Measurements from ENCODE around the gene HTR4.

HTR4 gene

GRCh38 chr5:148653836-148654781 lies at the start of gene HTR4:
TSS of gene HTR4 (minus strand) at chr5:148654527. CDS start at chr5:148637014, 17,513 bp downstream.
- Mint-ChIP-seq H3K4me1 (peaks cover 4% of the 10 kb centered on the region), H3K36me3 (no peaks in the 10 kb centered on the region), H3K27ac (no peak within 1 kb of the TSS), H3K27me3 (peaks cover 29% of the 10 kb centered on the region), H3K9me3 (no peaks in the 10 kb centered on the region), H3K4me3 (no peak within 1 kb of the TSS)

DNA sequence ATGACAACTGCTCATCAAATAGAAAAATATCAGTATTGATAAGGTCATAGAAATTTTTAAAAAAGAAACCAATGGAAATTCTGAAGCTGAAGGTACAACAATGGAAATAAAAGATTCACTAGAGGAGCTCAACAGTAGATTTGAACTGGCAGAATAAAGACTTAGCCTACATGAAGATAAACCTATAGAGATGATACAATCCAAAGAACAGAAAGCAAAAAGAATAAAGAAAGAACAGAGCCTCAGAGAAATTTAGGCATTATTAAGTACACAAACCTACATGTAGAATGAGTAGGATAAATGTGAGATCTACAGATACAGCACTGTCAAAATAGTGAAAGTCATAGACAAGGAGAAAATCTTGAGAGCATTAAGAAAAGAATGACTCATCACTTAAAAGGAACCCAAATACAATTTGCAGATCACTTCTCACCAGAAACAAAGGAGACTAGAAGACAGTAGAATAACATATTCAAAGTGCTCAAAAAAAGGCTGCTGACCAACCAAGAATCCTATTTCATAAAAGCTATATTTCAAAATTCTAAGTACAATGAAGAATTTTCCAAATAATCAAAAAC lies 47.8 kb upstream of the HTR4 start:
- Mint-ChIP-seq H3K36me3 (no peaks in the 10 kb centered on the region), H3K27ac (no peak overlapping the region), H3K9me3 (peaks cover 5% of the 10 kb centered on the region), H3K4me1 (no peaks in the 10 kb centered on the region), H3K27me3 (peaks cover 14% of the 10 kb centered on the region), H3K4me3 (no peak overlapping the region)

- peaks cover 5% of the 10 kb centered on the region for H3K9me3 Mint-ChIP-seq
- no peaks in the 10 kb centered on the region for H3K36me3 Mint-ChIP-seq
- H3K4me1 Mint-ChIP-seq, result no peaks in the 10 kb centered on the region
- no peak overlapping the region for H3K4me3 Mint-ChIP-seq
- peaks cover 12% of the 10 kb centered on the region for H3K27me3 Mint-ChIP-seq
- no peak overlapping the region for H3K27ac Mint-ChIP-seq
These were observed 44.7 kb upstream of the HTR4 start for GRCh38 chr5:148699028-148699427.

DNA sequence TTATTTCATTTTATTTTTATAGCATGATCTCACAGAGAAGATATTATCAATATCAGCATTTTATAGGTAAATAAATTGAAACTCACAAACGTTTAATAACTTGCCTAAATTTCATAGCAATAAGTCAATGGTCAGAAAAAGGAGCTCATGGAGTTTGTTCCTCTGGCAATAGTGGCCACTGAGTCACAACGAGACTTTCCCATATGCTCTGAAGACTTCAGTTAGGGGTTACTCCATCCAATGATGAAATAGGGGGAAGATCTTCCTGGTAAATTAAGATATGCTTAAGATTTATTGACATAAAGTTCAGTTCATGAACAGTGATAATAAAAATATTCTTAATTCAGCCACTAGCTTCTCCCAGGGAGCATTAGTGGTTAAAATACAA lies 43.5 kb upstream of the HTR4 start:
- Mint-ChIP-seq H3K4me3 (no peak overlapping the region), H3K27ac (no peak overlapping the region), H3K27me3 (peaks cover 6% of the 10 kb centered on the region), H3K4me1 (no peaks in the 10 kb centered on the region), H3K9me3 (peaks cover 5% of the 10 kb centered on the region), H3K36me3 (no peaks in the 10 kb centered on the region)

- H3K4me1 Mint-ChIP-seq, result no peaks in the 10 kb centered on the region
- H3K27ac Mint-ChIP-seq, result no peak overlapping the region
- H3K27me3 Mint-ChIP-seq, result peaks cover 6% of the 10 kb centered on the region
- H3K4me3 Mint-ChIP-seq, result no peak overlapping the region
- H3K9me3 Mint-ChIP-seq, result peaks cover 4% of the 10 kb centered on the region
- no peaks in the 10 kb centered on the region for H3K36me3 Mint-ChIP-seq
These were observed 43.0 kb upstream of the HTR4 start for GRCh38 chr5:148697180-148697808.

DNA sequence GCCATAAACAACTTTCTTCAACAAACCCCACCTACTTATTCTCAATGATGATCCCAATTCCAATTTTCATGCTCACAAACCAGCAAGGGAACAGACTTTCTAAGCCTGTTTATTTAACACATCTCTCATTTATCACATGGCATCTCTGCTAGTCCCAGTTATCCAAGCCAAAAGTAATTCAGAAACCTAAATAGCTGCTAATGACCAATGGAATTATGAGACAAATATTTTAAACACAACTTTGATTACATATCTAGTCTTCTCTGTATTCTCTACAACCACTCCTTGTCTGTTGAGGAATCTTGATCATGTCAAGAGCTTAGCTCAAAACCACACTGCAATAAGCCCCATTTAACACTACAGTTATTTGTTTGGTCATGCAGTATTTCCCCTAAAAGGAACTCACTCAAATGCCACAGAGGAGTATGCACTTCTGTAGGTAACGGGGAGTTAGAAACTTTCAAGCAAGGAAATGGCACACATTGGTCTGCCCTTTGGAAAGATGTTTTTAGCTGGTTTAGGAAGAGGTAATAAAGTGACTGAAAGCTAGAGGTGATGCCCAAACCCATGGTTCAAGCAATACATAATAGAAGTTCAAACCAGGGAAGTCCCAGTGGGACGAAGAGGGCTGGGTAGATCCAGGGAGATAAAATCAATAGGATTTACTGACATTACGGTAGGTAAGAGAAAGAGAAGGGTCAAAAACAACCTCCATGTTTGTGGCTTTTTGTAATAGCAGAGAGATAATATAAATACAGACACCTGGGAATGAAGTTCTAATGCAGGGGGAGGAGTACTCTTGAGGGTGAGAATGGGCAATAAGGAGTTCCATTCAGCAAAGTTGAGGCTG lies 42.1 kb upstream of the HTR4 start:
- peaks cover 6% of the 10 kb centered on the region for H3K27me3 Mint-ChIP-seq
- no peaks in the 10 kb centered on the region for H3K36me3 Mint-ChIP-seq
- H3K27ac Mint-ChIP-seq, result no peak overlapping the region
- no peak overlapping the region for H3K4me3 Mint-ChIP-seq
- no peaks in the 10 kb centered on the region for H3K9me3 Mint-ChIP-seq
- no peaks in the 10 kb centered on the region for H3K4me1 Mint-ChIP-seq

GRCh38 chr5:148690945-148691344 lies 36.6 kb upstream of the HTR4 start:
- H3K4me1 Mint-ChIP-seq, result no peaks in the 10 kb centered on the region
- H3K36me3 Mint-ChIP-seq, result no peaks in the 10 kb centered on the region
- no peak overlapping the region for H3K27ac Mint-ChIP-seq
- peaks cover 18% of the 10 kb centered on the region for H3K9me3 Mint-ChIP-seq
- H3K27me3 Mint-ChIP-seq, result peaks cover 3% of the 10 kb centered on the region
- no peak overlapping the region for H3K4me3 Mint-ChIP-seq

- H3K36me3 Mint-ChIP-seq, result no peaks in the 10 kb centered on the region
- H3K9me3 Mint-ChIP-seq, result peaks cover 18% of the 10 kb centered on the region
- peaks cover 6% of the 10 kb centered on the region for H3K27me3 Mint-ChIP-seq
- H3K4me1 Mint-ChIP-seq, result no peaks in the 10 kb centered on the region
- H3K4me3 Mint-ChIP-seq, result no peak overlapping the region
- H3K27ac Mint-ChIP-seq, result no peak overlapping the region
These were observed 34.5 kb upstream of the HTR4 start for GRCh38 chr5:148688787-148689186.

- no peak overlapping the region for H3K4me3 Mint-ChIP-seq
- H3K27ac Mint-ChIP-seq, result no peak overlapping the region
- H3K9me3 Mint-ChIP-seq, result peaks cover 18% of the 10 kb centered on the region
- H3K4me1 Mint-ChIP-seq, result no peaks in the 10 kb centered on the region
- H3K27me3 Mint-ChIP-seq, result peaks cover 7% of the 10 kb centered on the region
- H3K36me3 Mint-ChIP-seq, result no peaks in the 10 kb centered on the region
These were observed 33.5 kb upstream of the HTR4 start for GRCh38 chr5:148687871-148688270.

GRCh38 chr5:148687427-148687826 lies 33.1 kb upstream of the HTR4 start:
- Mint-ChIP-seq H3K36me3 (no peaks in the 10 kb centered on the region), H3K4me3 (no peak overlapping the region), H3K27me3 (peaks cover 9% of the 10 kb centered on the region), H3K27ac (no peak overlapping the region), H3K9me3 (peaks cover 18% of the 10 kb centered on the region), H3K4me1 (no peaks in the 10 kb centered on the region)

GRCh38 chr5:148686660-148687059 lies 32.3 kb upstream of the HTR4 start:
- Mint-ChIP-seq H3K36me3 (no peaks in the 10 kb centered on the region), H3K27ac (no peak overlapping the region), H3K4me1 (no peaks in the 10 kb centered on the region), H3K27me3 (peaks cover 9% of the 10 kb centered on the region), H3K4me3 (no peak overlapping the region), H3K9me3 (peaks cover 18% of the 10 kb centered on the region)

DNA sequence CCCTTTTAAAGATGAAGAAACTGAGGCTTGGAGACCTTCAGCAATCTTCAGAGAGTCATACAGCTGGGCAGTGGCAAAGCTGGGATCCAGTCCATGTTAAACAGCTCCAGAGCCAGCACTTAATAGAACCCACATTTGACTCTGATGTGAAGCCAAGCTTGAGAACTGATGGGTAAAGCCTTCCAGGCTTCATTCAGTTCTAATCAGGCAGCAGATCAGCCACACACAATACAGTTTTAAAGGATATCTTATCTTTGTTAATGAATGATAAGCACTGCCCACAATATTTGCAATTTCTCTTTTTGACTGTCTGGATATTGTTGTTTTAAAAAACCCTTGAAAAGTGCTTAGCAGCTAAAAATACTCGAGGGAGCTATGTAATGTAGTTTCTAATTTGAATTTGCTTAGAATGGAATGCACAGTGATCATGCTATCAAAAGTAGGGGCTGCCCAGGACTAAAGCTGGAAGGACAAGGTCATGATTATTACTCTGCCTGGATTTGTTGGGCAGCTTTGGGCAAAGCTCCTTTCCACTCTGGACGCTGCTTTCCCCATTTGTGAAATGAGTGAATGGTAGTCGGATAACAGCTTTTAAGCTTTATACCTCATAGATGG lies 31.3 kb upstream of the HTR4 start:
- Mint-ChIP-seq H3K27ac (no peak overlapping the region), H3K36me3 (no peaks in the 10 kb centered on the region), H3K4me1 (no peaks in the 10 kb centered on the region)

GRCh38 chr5:148684528-148684927 lies 30.2 kb upstream of the HTR4 start:
- no peak overlapping the region for H3K4me3 Mint-ChIP-seq
- H3K36me3 Mint-ChIP-seq, result no peaks in the 10 kb centered on the region
- no peak overlapping the region for H3K27ac Mint-ChIP-seq
- H3K4me1 Mint-ChIP-seq, result no peaks in the 10 kb centered on the region
- H3K9me3 Mint-ChIP-seq, result peaks cover 18% of the 10 kb centered on the region
- H3K27me3 Mint-ChIP-seq, result peaks cover 6% of the 10 kb centered on the region

More for the DNA sequence above, 31.3 kb upstream of the HTR4 start:
- no peak overlapping the region for H3K4me3 Mint-ChIP-seq
- H3K27me3 Mint-ChIP-seq, result peaks cover 6% of the 10 kb centered on the region
- H3K9me3 Mint-ChIP-seq, result peaks cover 18% of the 10 kb centered on the region

- peaks cover 11% of the 10 kb centered on the region for H3K9me3 Mint-ChIP-seq
- no peaks in the 10 kb centered on the region for H3K4me1 Mint-ChIP-seq
- H3K4me3 Mint-ChIP-seq, result no peak overlapping the region
- H3K27me3 Mint-ChIP-seq, result peaks cover 6% of the 10 kb centered on the region
- H3K36me3 Mint-ChIP-seq, result no peaks in the 10 kb centered on the region
- no peak overlapping the region for H3K27ac Mint-ChIP-seq
These were observed 29.3 kb upstream of the HTR4 start for GRCh38 chr5:148683651-148684050.

All from activated naive CD4-positive, alpha-beta T cell treated with anti-CD3 and anti-CD28 coated beads, Interleukin-2, amount 50 U/mL, for 24 hours (primary cell).